SK-N-MC (cell line): Measurements from ENCODE around the gene MOCOS.

Experiments used
- EZH2 ChIP-seq: fragments of 200-600 bp; sonication (generic); IDR thresholded peaks from one replicate; pipeline ENCODE4 v1.6.1; 2017; ENCODE audit warnings: antibody characterized with exemption
- POLR2AphosphoS5 ChIP-seq: IDR thresholded peaks from 2 replicates; pipeline ENCODE4 v1.6.1; 2012; ENCODE audit warnings: mild to moderate bottlenecking, low read depth, low read length, borderline replicate concordance

DNA sequence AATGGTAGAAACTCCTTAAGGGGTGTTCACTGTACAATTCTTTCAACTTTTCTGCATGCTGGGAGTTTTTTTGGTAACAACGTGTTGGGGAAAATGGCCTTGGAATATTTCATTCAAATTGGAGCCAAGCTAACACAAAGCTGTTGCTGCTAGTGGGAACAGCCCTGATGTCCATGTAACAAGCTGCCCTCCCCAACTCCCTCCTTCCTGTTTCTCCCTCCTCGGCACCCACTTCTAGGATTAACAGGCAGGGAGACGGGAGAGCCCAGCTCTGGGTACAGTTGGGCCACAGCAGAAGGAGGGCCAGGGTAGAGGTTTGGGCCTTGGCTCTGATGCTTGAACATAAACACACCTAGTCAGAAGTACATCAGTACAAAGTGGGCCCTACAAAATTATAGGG lies 9.4 kb upstream of the MOCOS start:
- TF ChIP-seq EZH2 (no peak), POLR2AphosphoS5 (no peak)
